Memory B cell (primary cell): ENCODE data around the gene GIT2.
A peak's percentile ranks its signal among the peaks of the same experiment; 100 is the strongest.

ENCODE experiments used
- ATAC-seq: fragments of 150-1000 bp; cut with Tn5 transposase; 2 replicates; pipeline ENCODE4 v1.10.0; 2021; ENCODE audit warnings: low read depth, mild to moderate bottlenecking, moderate library complexity
- DNase-seq, 2 donors: peaks; one replicate each; pipeline ENCODE4 v3.0.0; 2022; ENCODE audit warnings: low spot score in 2 of 2
- H3K27ac Mint-ChIP-seq: one replicate; pipeline ENCODE4 v1.8.0; 2022; ENCODE audit warnings: mild to moderate bottlenecking, moderate library complexity, mixed read lengths
- H3K27me3 Mint-ChIP-seq: one replicate; pipeline ENCODE4 v1.8.0; 2022; ENCODE audit warnings: mixed read lengths
- H3K36me3 Mint-ChIP-seq: one replicate; pipeline ENCODE4 v1.8.0; 2022; ENCODE audit warnings: mild to moderate bottlenecking, mixed read lengths
- H3K4me1 Mint-ChIP-seq: one replicate; pipeline ENCODE4 v1.8.0; 2022; ENCODE audit warnings: mixed read lengths
- H3K4me3 Mint-ChIP-seq: one replicate; pipeline ENCODE4 v1.8.0; 2022; ENCODE audit warnings: mild to moderate bottlenecking, moderate library complexity, mixed read lengths
- H3K9me3 Mint-ChIP-seq: one replicate; pipeline ENCODE4 v1.8.0; 2022; ENCODE audit warnings: mixed read lengths

Gene GIT2

GRCh38 chr12:109982210-109982609, 14.0 kb downstream of the GIT2 start:
- no peak overlapping the region for H3K4me3 Mint-ChIP-seq
- no peaks in the 10 kb centered on the region for H3K27me3 Mint-ChIP-seq
- no peak for ATAC-seq
- peaks cover 3% of the 10 kb centered on the region for H3K4me1 Mint-ChIP-seq
- peak overlapping the region; percentile 72 for H3K27ac Mint-ChIP-seq
- no peaks in the 10 kb centered on the region for H3K9me3 Mint-ChIP-seq
- peaks cover 31% of the 10 kb centered on the region for H3K36me3 Mint-ChIP-seq
- DNase-seq = no peak

GRCh38 chr12:109981311-109981710, 14.9 kb downstream of the GIT2 start:
- Mint-ChIP-seq H3K9me3 (no peaks in the 10 kb centered on the region), H3K4me3 (no peak overlapping the region), H3K4me1 (peaks cover 3% of the 10 kb centered on the region), H3K27me3 (no peaks in the 10 kb centered on the region), H3K27ac (peak overlapping the region; percentile 72), H3K36me3 (peaks cover 33% of the 10 kb centered on the region)
- DNase-seq = no peak
- no peak for ATAC-seq

GRCh38 chr12:109972821-109973220, 23.3 kb downstream of the GIT2 start:
- Mint-ChIP-seq H3K27me3 (no peaks in the 10 kb centered on the region), H3K27ac (no peak overlapping the region), H3K36me3 (peaks cover 23% of the 10 kb centered on the region), H3K4me3 (no peak overlapping the region), H3K9me3 (no peaks in the 10 kb centered on the region), H3K4me1 (peaks cover 5% of the 10 kb centered on the region)
- DNase-seq = no peak
- ATAC-seq = no peak

GRCh38 chr12:109968801-109969200, 27.4 kb downstream of the GIT2 start:
- Mint-ChIP-seq H3K9me3 (no peaks in the 10 kb centered on the region), H3K4me3 (no peak overlapping the region), H3K4me1 (peaks cover 12% of the 10 kb centered on the region), H3K36me3 (peaks cover 17% of the 10 kb centered on the region), H3K27me3 (no peaks in the 10 kb centered on the region), H3K27ac (peak overlapping the region; percentile 82)
- DNase-seq (no peak), ATAC-seq (no peak)

- DNase-seq = no peak
- no peak overlapping the region for H3K4me3 Mint-ChIP-seq
- no peaks in the 10 kb centered on the region for H3K27me3 Mint-ChIP-seq
- H3K9me3 Mint-ChIP-seq = no peaks in the 10 kb centered on the region
- H3K27ac Mint-ChIP-seq = peak overlapping the region; percentile 82
- ATAC-seq = peak; percentile 35
- H3K36me3 Mint-ChIP-seq = peaks cover 19% of the 10 kb centered on the region
- H3K4me1 Mint-ChIP-seq = peaks cover 10% of the 10 kb centered on the region
Observed at GRCh38 chr12:109968032-109968420, 28.1 kb downstream of the GIT2 start.

GRCh38 chr12:109967383-109968031, 28.7 kb downstream of the GIT2 start:
- H3K27ac Mint-ChIP-seq = peak overlapping the region; percentile 82
- no peaks in the 10 kb centered on the region for H3K9me3 Mint-ChIP-seq
- no peak for DNase-seq
- H3K36me3 Mint-ChIP-seq = peaks cover 20% of the 10 kb centered on the region
- H3K27me3 Mint-ChIP-seq = no peaks in the 10 kb centered on the region
- H3K4me1 Mint-ChIP-seq = peaks cover 10% of the 10 kb centered on the region
- no peak overlapping the region for H3K4me3 Mint-ChIP-seq
- no peak for ATAC-seq

DNA sequence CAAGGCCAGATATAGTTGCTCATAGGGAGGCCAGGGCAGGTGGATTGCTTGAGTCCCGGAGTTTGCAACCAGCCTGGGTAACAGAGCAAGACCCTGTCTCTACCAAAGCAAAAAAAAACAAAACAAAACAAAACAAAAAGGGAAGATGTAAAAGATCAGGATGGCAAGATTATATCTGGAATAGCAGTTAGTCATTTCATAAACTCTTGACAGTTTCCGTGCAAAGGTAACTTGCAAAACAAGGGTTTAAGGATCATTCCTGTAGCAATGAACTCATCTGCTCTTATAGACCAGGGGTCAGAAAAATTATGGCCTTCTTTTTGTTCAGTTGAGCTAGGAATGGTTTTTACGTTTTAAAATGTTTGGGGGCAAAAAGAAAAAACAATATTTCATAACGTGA, 29.6 kb downstream of the GIT2 start:
- peak overlapping the region; percentile 36 for H3K27ac Mint-ChIP-seq

GRCh38 chr12:109963743-109964429, 32.3 kb downstream of the GIT2 start:
- DNase-seq (no peak), ATAC-seq (no peak)
- H3K36me3 Mint-ChIP-seq = peaks cover 27% of the 10 kb centered on the region
- no peaks in the 10 kb centered on the region for H3K27me3 Mint-ChIP-seq
- no peak overlapping the region for H3K27ac Mint-ChIP-seq
- H3K4me1 Mint-ChIP-seq = peaks cover 10% of the 10 kb centered on the region
- no peak overlapping the region for H3K4me3 Mint-ChIP-seq
- no peaks in the 10 kb centered on the region for H3K9me3 Mint-ChIP-seq

More for the DNA sequence above, 29.6 kb downstream of the GIT2 start:
- no peak for DNase-seq
- H3K9me3 Mint-ChIP-seq = no peaks in the 10 kb centered on the region
- H3K4me3 Mint-ChIP-seq = no peak overlapping the region
- peaks cover 10% of the 10 kb centered on the region for H3K4me1 Mint-ChIP-seq
- H3K27me3 Mint-ChIP-seq = no peaks in the 10 kb centered on the region
- peaks cover 23% of the 10 kb centered on the region for H3K36me3 Mint-ChIP-seq
- no peak for ATAC-seq

- Mint-ChIP-seq H3K4me3 (no peak overlapping the region), H3K27me3 (no peaks in the 10 kb centered on the region), H3K4me1 (peaks cover 10% of the 10 kb centered on the region), H3K36me3 (peaks cover 27% of the 10 kb centered on the region), H3K9me3 (no peaks in the 10 kb centered on the region), H3K27ac (no peak overlapping the region)
- no peak for DNase-seq
- ATAC-seq = no peak
Observed at GRCh38 chr12:109963330-109963729, 32.8 kb downstream of the GIT2 start.

DNA sequence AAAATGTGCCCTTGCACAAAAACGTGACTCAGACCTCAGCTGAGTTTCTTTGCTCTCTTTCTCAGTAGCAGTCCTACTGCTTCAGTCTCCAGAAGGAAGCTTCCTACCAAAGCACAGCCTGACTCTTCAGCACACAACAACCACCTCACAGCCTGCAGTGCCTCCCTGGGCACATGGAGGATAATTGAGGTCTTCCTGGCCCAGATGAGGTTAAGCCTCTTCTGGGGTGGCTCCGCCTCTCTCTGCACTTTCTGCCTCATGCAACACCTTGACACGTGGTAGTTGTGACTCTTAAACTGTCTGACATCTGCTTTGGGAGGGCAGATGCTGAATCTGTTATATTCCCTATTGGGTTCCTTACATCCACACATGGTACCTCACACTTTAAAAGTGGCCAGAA, 33.8 kb downstream of the GIT2 start:
- ATAC-seq (no peak), DNase-seq (no peak)
- Mint-ChIP-seq H3K27me3 (no peaks in the 10 kb centered on the region), H3K36me3 (peaks cover 29% of the 10 kb centered on the region), H3K4me1 (peaks cover 6% of the 10 kb centered on the region), H3K4me3 (no peak overlapping the region), H3K27ac (no peak overlapping the region), H3K9me3 (no peaks in the 10 kb centered on the region)

DNA sequence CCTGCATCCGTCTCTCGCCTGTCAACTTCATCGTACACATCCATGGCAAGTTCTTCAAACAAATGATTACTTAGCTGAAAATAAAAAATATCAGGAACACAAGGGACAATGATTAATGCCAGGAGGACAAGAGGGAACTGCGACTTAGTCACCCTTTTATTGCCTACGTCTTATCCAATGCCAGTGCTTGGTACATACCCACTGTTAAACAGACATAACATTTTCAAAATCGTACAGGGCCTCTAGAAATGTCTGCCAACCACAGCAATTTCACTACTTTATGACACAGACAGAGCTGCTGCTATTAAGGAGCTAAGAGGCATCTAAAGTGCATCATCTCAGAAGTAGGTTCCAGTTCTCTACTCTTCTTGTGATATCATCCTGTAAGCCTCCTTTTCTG, 34.6 kb downstream of the GIT2 start:
- H3K36me3 Mint-ChIP-seq = peaks cover 31% of the 10 kb centered on the region
- DNase-seq = no peak
- no peak overlapping the region for H3K27ac Mint-ChIP-seq
- no peak overlapping the region for H3K4me3 Mint-ChIP-seq
- no peak for ATAC-seq
- H3K9me3 Mint-ChIP-seq = no peaks in the 10 kb centered on the region
- peaks cover 5% of the 10 kb centered on the region for H3K4me1 Mint-ChIP-seq
- no peaks in the 10 kb centered on the region for H3K27me3 Mint-ChIP-seq

GRCh38 chr12:109961201-109961600, 35.0 kb downstream of the GIT2 start:
- Mint-ChIP-seq H3K9me3 (no peaks in the 10 kb centered on the region), H3K36me3 (peaks cover 31% of the 10 kb centered on the region), H3K27me3 (no peaks in the 10 kb centered on the region), H3K4me3 (no peak overlapping the region), H3K4me1 (peaks cover 5% of the 10 kb centered on the region), H3K27ac (no peak overlapping the region)
- ATAC-seq (no peak), DNase-seq (no peak)

- Mint-ChIP-seq H3K4me3 (no peak overlapping the region), H3K9me3 (no peaks in the 10 kb centered on the region), H3K4me1 (peaks cover 5% of the 10 kb centered on the region), H3K27ac (no peak overlapping the region), H3K27me3 (no peaks in the 10 kb centered on the region), H3K36me3 (peaks cover 26% of the 10 kb centered on the region)
- DNase-seq = no peak
- no peak for ATAC-seq
Observed at GRCh38 chr12:109959411-109960093, 36.6 kb downstream of the GIT2 start.

DNA sequence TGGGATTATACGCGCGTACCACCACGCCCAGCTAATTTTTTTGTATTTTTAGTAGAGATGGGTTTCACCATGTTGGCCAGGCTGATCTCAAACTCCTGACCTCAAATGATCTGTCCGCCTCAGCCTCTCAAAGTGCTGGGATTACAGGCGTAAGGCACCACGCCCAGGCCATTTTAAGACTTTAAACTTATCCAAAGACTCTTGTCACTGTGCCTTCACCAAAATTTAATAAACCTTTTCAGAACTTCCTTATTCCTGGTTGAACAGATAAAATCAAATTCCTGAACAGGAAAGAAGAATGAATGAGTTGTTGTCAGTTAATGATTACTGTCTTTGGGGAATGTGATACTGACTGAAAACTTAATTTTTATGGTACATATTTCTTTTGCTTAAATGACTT, 37.8 kb downstream of the GIT2 start:
- H3K9me3 Mint-ChIP-seq = no peaks in the 10 kb centered on the region
- no peak for ATAC-seq
- DNase-seq = no peak
- no peak overlapping the region for H3K27ac Mint-ChIP-seq
- no peaks in the 10 kb centered on the region for H3K27me3 Mint-ChIP-seq
- peaks cover 23% of the 10 kb centered on the region for H3K36me3 Mint-ChIP-seq
- H3K4me3 Mint-ChIP-seq = no peak overlapping the region
- peaks cover 2% of the 10 kb centered on the region for H3K4me1 Mint-ChIP-seq
